ENCODE measurements around the gene PGM3. TPM values are rescaled to one million over a fixed set of nuclear protein-coding genes. Genes with fewer than 3 reads are reported as not detected.

The PGM3 gene
- total and polyA plus RNA-seq, 2 donors (not counting 1 experiment from before 2014, with no cell fraction given) = 6.9 to 24.5 TPM

- WGBS (ENCODE audit: insufficient coverage) = 100% methylated on average over 1 of the region's 3 CpGs
- ChIA-PET CTCF (interaction anchor here (0.8 to 2.9 kb wide), 13 partner anchors 10 to 1006 kb away, joined by 3 to 16 read pairs (median 8); partner anchors contain the start of genes CEP162, DOP1A, PRSS35 and UBE3D), POLR2A (no interaction called here)
- Mint-ChIP-seq H3K4me1 (no peaks in the 10 kb centered on the region), H3K27me3 (peaks cover 11% of the 10 kb centered on the region), H3K4me3 (no peak overlapping the region), H3K9me3 (ENCODE audit: insufficient read depth) (no peaks in the 10 kb centered on the region), H3K27ac (no peak overlapping the region)
- Histone ChIP-seq H3K27me3 (replicated peaks in 1 of 4; ENCODE audit: control extremely low read depth in 1 of 4, control insufficient read depth in 3 of 4, insufficient read depth in 4 of 4, low read length in 3 of 4) (peaks cover 0 to 3% (median 0%) of the 10 kb centered on the region in 4 experiments), H3K4me3 (ENCODE audit: control extremely low read depth in 1 of 5, extremely low read depth in 1 of 5, insufficient read depth in 1 of 5, low read depth in 2 of 5, low read length in 4 of 5) (no peak overlapping the region), H4K20me1 (ENCODE audit: control insufficient read depth, insufficient read depth, low read length, poor library complexity, severe bottlenecking) (no peaks in the 10 kb centered on the region), H3K9ac (ENCODE audit: low read length) (no peak overlapping the region), H2AFZ (ENCODE audit: insufficient read depth, low read depth, low read length, poor library complexity, severe bottlenecking) (no peak overlapping the region), H3K4me2 (replicated peaks; ENCODE audit: low read depth, low read length, poor library complexity, severe bottlenecking) (no peak overlapping the region), H3K27ac (ENCODE audit: low read length in 2 of 2) (no peak overlapping the region), H3K9me3 (ENCODE audit: control extremely low read depth in 1 of 3, control insufficient read depth in 2 of 3, insufficient read depth in 1 of 3, low read length in 2 of 3) (no peaks in the 10 kb centered on the region), H3K36me3 (replicated peaks in 1 of 2; ENCODE audit: control extremely low read depth in 1 of 2, control insufficient read depth in 1 of 2, extremely low read depth in 1 of 2, insufficient read depth in 2 of 2, low read length in 1 of 2) (no peaks in the 10 kb centered on the region), H3K4me1 (ENCODE audit: control insufficient read depth in 2 of 2, insufficient read depth in 2 of 2, low read length in 2 of 2) (no peaks in the 10 kb centered on the region), H3K79me2 (ENCODE audit: control insufficient read depth, insufficient read depth, low read length) (no peaks in the 10 kb centered on the region)
- ATAC-seq (ENCODE audit: low read depth) (no peak), DNase-seq (peak; percentile 40)
- peak; percentile 68 for TF ChIP-seq CTCF (IDR thresholded peaks at IDR 0.05)
- no peak for TF ChIP-seq EZH2 (IDR thresholded peaks at IDR 0.05; ENCODE audit: borderline replicate concordance, insufficient read depth, low read depth, low read length, poor library complexity, severe bottlenecking)
- intact Hi-C loops (cut with micrococcal nuclease) = loop anchor here (2.0 kb wide), 2 partner anchors 293 to 997 kb away; no protein-coding TSS in a partner anchor
These were observed 28.9 kb upstream of the PGM3 start for GRCh38 chr6:83221889-83222479.

GRCh38 chr6:83221276-83221675 lies 28.2 kb upstream of the PGM3 start:
- no peak for ATAC-seq (ENCODE audit: low read depth)
- POLR2A ChIA-PET = no interaction called here
- Histone ChIP-seq H3K4me3 (ENCODE audit: control extremely low read depth in 1 of 5, extremely low read depth in 1 of 5, insufficient read depth in 1 of 5, low read depth in 2 of 5, low read length in 4 of 5) (no peak overlapping the region), H3K36me3 (replicated peaks in 1 of 2; ENCODE audit: control extremely low read depth in 1 of 2, control insufficient read depth in 1 of 2, extremely low read depth in 1 of 2, insufficient read depth in 2 of 2, low read length in 1 of 2) (no peaks in the 10 kb centered on the region), H3K4me1 (ENCODE audit: control insufficient read depth in 2 of 2, insufficient read depth in 2 of 2, low read length in 2 of 2) (no peaks in the 10 kb centered on the region), H3K27ac (ENCODE audit: low read length in 2 of 2) (no peak overlapping the region), H3K9ac (ENCODE audit: low read length) (no peak overlapping the region), H4K20me1 (ENCODE audit: control insufficient read depth, insufficient read depth, low read length, poor library complexity, severe bottlenecking) (no peaks in the 10 kb centered on the region), H3K4me2 (replicated peaks; ENCODE audit: low read depth, low read length, poor library complexity, severe bottlenecking) (no peak overlapping the region), H2AFZ (ENCODE audit: insufficient read depth, low read depth, low read length, poor library complexity, severe bottlenecking) (no peak overlapping the region), H3K27me3 (replicated peaks in 1 of 4; ENCODE audit: control extremely low read depth in 1 of 4, control insufficient read depth in 3 of 4, insufficient read depth in 4 of 4, low read length in 3 of 4) (peaks cover 0 to 3% (median 0%) of the 10 kb centered on the region in 4 experiments), H3K79me2 (ENCODE audit: control insufficient read depth, insufficient read depth, low read length) (no peaks in the 10 kb centered on the region), H3K9me3 (ENCODE audit: control extremely low read depth in 1 of 3, control insufficient read depth in 2 of 3, insufficient read depth in 1 of 3, low read length in 2 of 3) (no peaks in the 10 kb centered on the region)
- Mint-ChIP-seq H3K9me3 (ENCODE audit: insufficient read depth) (no peaks in the 10 kb centered on the region), H3K4me1 (no peaks in the 10 kb centered on the region), H3K4me3 (no peak overlapping the region), H3K27me3 (peaks cover 11% of the 10 kb centered on the region), H3K27ac (no peak overlapping the region)
- CTCF ChIA-PET = interaction anchor here (0.6 to 2.9 kb wide), 12 partner anchors 9 to 1486 kb away, joined by 3 to 16 read pairs (median 6); partner anchors contain the start of genes CEP162, DOP1A, PRSS35 and UBE3D
- TF ChIP-seq EZH2 (IDR thresholded peaks at IDR 0.05; ENCODE audit: borderline replicate concordance, insufficient read depth, low read depth, low read length, poor library complexity, severe bottlenecking) = no peak
- no peak for TF ChIP-seq CTCF (IDR thresholded peaks at IDR 0.05)
- DNase-seq = no peak
- intact Hi-C loops (cut with micrococcal nuclease) = no loop called here
- WGBS (ENCODE audit: insufficient coverage) = 100% methylated on average over 1 of the region's 1 CpG
